AG08396 (cell line): ENCODE measurements around the gene REPS1.
"Not testable (repeated sequence)": the region's sequence is repeated elsewhere in the genome, so short reads cannot be mapped to it uniquely, and the experiment has no call there.

Experiments used
- DNase-seq: peaks from one replicate; pipeline ENCODE4 v3.0.0; 2012; ENCODE audit warnings: low spot score, mixed read lengths

The REPS1 gene

GRCh38 chr6:138999949-139000725, 12.1 kb upstream of the REPS1 start:
- no peak for DNase-seq

- DNase-seq = no peak
Measured at GRCh38 chr6:138997136-138997535, 9.1 kb upstream of the REPS1 start.

DNA sequence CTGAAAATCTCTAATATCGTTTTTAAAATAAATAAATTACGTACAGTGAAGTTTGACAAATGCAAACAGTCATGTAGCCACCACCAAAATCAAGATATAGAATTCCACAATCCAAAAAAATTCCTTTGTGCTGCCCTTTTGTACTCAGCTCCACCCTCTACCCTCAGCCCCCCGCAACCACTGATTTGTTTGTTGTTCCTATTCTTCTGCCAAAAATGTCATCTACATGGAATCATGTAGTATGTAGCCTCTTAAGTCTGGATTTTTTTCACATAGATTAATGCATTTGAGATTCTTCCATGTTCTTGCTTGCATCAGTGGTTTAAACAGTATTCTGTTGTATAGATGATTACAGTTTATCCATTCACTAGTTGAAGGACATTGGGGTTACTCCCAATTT, 8.5 kb upstream of the REPS1 start:
- peak; percentile 25 for DNase-seq

DNA sequence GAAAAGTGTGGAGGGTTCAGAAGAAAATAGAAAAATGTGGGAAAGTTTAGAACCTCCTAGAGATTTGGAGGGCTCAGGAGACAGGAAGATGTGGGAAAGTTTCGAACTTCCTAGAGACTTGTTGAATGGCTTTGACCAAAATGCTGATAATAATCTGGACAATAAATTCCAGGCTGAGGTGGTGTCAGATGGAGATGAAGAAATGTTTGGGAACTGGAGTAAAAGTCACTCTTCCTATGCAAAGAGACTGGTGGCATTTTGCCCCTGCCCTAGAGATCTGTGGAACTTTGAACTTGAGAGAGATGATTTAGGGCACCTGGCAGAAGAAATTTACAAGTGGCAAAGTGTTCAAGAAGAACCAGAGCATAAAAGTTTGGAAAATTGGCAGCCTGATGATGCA, 5.4 kb upstream of the REPS1 start:
- DNase-seq = not testable (repeated sequence)

DNA sequence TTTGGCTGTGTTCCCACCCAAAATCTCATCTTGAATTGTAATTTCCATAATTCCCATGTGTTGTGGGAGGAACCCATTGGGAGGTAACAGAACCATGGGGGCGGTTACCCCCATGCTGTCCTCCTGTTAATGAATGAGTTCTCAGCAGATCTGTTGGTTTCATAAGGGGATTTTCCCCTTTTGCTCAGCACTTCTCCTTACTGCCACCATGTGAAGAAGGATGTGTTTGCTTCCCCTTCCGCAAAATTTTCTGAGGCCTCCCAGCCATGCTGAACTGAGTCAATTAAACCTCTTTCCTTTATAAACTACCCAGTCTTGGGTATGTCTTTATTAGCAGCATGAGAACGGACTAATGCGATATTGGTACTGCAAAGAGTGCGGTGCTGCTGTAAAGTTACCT, 4.9 kb upstream of the REPS1 start:
- not testable (repeated sequence) for DNase-seq

DNA sequence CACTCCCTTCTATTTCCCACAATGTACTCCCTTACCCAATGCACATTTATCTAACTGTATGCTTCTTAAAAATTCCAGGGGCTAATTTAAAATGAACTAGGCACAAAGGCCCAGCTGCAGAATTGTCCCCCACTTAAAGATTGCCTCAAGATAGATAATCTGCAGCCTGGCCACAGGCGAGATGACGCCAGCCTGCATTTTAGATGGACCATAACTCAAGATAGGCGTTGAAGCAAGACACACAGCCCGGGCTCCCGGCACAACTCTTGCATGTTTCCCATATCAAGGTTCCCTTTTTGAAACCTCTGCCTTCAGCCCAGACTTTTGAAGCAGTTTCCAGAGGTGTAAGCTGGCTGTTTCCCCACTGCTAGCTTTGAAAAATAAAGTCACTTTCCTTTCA, 3.2 kb upstream of the REPS1 start:
- no peak for DNase-seq

- DNase-seq = no peak
Measured at GRCh38 chr6:138989098-138989983, 1.3 kb upstream of the REPS1 start.

- no peak for DNase-seq
Measured at GRCh38 chr6:138988469-138988834, 399 bp upstream of the REPS1 start.

- no peak for DNase-seq
Measured at GRCh38 chr6:138987080-138987642, 892 bp downstream of the REPS1 start.

GRCh38 chr6:138986578-138986977, 1.5 kb downstream of the REPS1 start:
- no peak for DNase-seq

DNA sequence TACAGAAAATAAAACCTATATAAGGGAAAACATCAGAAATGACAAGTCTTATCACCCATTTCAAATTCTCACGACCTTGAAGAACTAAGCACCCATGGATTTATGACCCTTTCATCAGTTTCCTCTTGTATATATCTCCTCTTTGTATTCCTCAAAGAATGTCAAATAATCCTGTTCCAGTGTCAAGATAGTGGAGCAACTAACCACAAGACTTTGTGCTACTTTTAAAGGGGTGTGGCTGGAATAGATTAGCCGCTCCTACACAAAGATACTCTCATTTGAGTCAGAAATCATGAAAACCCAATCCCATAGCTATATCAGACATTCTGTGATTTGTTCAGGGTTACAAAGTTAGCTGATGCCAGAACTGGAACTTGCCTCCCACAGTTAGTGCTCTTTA, 6.6 kb downstream of the REPS1 start:
- no peak for DNase-seq

DNA sequence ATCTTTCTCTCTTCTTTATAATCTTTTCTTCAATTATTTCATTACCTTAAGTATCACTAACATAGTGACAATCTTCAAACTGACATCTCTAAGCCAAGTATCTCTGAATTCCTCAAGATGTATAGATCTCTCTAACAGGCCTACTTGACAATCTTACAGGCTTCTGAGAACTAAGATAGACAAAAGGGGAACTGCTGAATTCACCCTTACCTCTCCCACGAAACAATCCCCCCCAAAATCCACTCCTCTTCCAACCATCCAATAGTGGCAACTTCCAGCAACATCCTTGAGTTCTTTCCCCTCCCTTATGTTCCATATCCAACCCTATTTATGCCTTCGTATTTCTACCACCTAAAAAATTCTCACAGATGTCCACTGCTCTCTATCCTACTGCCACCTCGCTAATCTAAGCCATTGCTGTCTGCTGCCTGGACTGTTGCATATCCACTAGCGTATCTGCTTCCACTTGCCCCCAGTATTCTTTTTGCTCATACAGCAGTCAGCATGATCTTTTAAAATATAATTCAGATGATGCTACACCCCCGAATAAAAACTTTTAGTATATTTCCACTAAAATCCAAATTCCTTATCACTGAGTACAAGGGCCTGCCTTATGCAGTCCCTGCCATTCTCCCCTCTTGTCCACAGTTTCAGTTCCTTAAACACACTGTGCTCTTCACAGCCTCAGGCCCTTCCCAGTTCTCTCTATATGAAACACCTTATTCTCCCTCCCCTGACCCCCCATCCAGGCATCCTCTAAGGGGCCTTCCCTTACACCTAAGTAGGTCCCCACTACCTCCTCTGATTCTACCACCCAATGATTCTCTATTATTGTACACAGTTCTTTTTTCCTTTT, 8.0 kb downstream of the REPS1 start:
- no peak for DNase-seq

GRCh38 chr6:138979365-138979764, 8.7 kb downstream of the REPS1 start:
- DNase-seq = no peak

GRCh38 chr6:138978229-138978628, 9.8 kb downstream of the REPS1 start:
- no peak for DNase-seq

- no peak for DNase-seq
Measured at GRCh38 chr6:138977646-138978167, 10.3 kb downstream of the REPS1 start.

DNA sequence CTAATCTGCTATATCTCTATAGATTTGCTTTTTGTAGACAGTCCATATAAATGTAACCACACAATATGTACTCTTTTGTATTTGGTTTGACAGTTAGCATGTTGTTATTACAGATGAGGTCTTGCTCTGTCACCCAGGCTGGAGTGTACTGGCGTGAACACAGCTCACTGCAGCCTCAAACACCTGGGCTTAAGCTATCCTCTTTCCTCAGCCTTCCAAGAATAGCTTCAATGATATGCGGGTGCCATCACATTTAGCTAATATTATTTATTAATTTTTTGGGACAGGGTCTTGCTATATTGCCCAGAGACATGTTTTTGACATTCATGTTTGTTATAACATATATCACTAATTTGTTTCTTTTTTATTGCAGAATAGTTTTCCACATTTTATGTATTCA, 10.8 kb downstream of the REPS1 start:
- no peak for DNase-seq

- no peak for DNase-seq
Measured at GRCh38 chr6:138975815-138976214, 12.2 kb downstream of the REPS1 start.

GRCh38 chr6:138973466-138974153, 14.4 kb downstream of the REPS1 start:
- DNase-seq = no peak

DNA sequence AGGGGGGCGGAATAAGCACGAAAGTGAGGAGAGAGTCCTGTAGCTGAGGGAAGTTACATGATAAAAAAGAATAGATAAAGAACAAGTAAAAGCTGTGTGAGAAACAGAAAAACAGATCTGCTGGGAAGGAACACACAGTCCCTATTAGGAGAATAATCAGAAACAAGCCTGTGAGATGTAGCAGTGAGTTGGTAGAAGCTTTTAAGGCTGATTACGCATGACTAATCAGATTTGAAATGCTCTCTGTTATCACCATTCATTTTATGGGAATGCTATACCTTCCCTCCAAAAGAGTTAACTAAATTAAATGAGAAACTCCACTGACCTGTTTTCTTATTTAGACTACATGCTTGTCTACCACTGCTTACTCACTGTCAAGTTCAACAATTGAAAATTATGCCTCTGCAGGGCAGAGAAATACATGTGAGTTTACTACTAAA, 15.8 kb downstream of the REPS1 start:
- DNase-seq = no peak

GRCh38 chr6:138971601-138972000, 16.5 kb downstream of the REPS1 start:
- no peak for DNase-seq

GRCh38 chr6:138970856-138971425, 17.1 kb downstream of the REPS1 start:
- DNase-seq = peak; percentile 67
